ENCODE results near the gene GALK2. TPM values are rescaled to one million over a fixed set of nuclear protein-coding genes. Genes with fewer than 3 reads are reported as not detected.

GALK2 gene
- total and polyA plus RNA-seq, 2 experiments from 2014 or later: 11.5 to 23.0 TPM

GRCh38 chr15:49190586-49190985, 20.5 kb downstream of the GALK2 start:
- Mint-ChIP-seq H3K4me3 (no peak overlapping the region), H3K27ac (no peak overlapping the region), H3K27me3 (ENCODE audit: insufficient read depth, low read depth, poor library complexity) (peaks cover 2% of the 10 kb centered on the region), H3K36me3 (ENCODE audit: low read depth) (no peaks in the 10 kb centered on the region; the same call in 2 of the 3 replicates), H3K4me1 (peaks cover 26% of the 10 kb centered on the region), H3K9me3 (no peaks in the 10 kb centered on the region)
- Histone ChIP-seq H3K4me3 (no peak overlapping the region), H3K4me1 (ENCODE audit: insufficient read depth) (peaks cover 32% of the 10 kb centered on the region), H3K4me2 (no peak overlapping the region), H3K9me2 (ENCODE audit: insufficient read depth) (peaks cover 3% of the 10 kb centered on the region; the same call in 1 of the 2 replicates), H3F3A (replicated peaks; ENCODE audit: low read depth) (no peaks in the 10 kb centered on the region), H3K27ac (ENCODE audit: low read depth) (no peak overlapping the region), H4K20me1 (replicated peaks; ENCODE audit: insufficient read depth) (no peaks in the 10 kb centered on the region), H3K27me3 (ENCODE audit: insufficient read depth) (no peaks in the 10 kb centered on the region), H2AFZ (no peak overlapping the region), H3K79me2 (replicated peaks; ENCODE audit: insufficient read depth) (0 out of 2 replicates have a peak, but pooled peaks cover 3% of the 10 kb centered on the region), H3K36me3 (ENCODE audit: insufficient read depth) (no peaks in the 10 kb centered on the region)
- TF ChIP-seq ZNF114 (CRISPR knock-in tag; IDR thresholded peaks at IDR 0.05): no peak
- TF ChIP-seq NANOG (IDR thresholded peaks at IDR 0.05; ENCODE audit: borderline replicate concordance): no peak
- TF ChIP-seq, protein P1, sequence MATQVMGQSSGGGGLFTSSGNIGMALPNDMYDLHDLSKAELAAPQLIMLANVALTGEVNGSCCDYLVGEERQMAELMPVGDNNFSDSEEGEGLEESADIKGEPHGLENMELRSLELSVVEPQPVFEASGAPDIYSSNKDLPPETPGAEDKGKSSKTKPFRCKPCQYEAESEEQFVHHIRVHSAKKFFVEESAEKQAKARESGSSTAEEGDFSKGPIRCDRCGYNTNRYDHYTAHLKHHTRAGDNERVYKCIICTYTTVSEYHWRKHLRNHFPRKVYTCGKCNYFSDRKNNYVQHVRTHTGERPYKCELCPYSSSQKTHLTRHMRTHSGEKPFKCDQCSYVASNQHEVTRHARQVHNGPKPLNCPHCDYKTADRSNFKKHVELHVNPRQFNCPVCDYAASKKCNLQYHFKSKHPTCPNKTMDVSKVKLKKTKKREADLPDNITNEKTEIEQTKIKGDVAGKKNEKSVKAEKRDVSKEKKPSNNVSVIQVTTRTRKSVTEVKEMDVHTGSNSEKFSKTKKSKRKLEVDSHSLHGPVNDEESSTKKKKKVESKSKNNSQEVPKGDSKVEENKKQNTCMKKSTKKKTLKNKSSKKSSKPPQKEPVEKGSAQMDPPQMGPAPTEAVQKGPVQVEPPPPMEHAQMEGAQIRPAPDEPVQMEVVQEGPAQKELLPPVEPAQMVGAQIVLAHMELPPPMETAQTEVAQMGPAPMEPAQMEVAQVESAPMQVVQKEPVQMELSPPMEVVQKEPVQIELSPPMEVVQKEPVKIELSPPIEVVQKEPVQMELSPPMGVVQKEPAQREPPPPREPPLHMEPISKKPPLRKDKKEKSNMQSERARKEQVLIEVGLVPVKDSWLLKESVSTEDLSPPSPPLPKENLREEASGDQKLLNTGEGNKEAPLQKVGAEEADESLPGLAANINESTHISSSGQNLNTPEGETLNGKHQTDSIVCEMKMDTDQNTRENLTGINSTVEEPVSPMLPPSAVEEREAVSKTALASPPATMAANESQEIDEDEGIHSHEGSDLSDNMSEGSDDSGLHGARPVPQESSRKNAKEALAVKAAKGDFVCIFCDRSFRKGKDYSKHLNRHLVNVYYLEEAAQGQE (IDR thresholded peaks at IDR 0.05; ENCODE audit: unreplicated experiment): no peak
- TF ChIP-seq ZNF462 (CRISPR knock-in tag; IDR thresholded peaks at IDR 0.05): no peak
- DNase-seq (ENCODE audit: low spot score) (no peak), ATAC-seq (no peak)
